PFSK-1 (cell line): ENCODE results near the gene CCT6B.

ENCODE experiments used
- POLR2AphosphoS5 ChIP-seq: IDR thresholded peaks from 2 replicates; pipeline ENCODE4 v1.6.1; 2012; ENCODE audit warnings: low read depth, mild to moderate bottlenecking, control low read depth, low read length, moderate library complexity
- TAF1 ChIP-seq: IDR thresholded peaks from 2 replicates; pipeline ENCODE4 v1.6.1; 2012; ENCODE audit warnings: low read length, control low read depth, borderline replicate concordance; ENCODE audit not compliant: insufficient read depth
- TF ChIP-seq, protein P1 (sequence below), 2 experiments: IDR thresholded peaks; 2 replicates each; pipeline versions ENCODE4 v1.6.1 to v1.8.0; 2011 to 2012; ENCODE audit warnings: low read depth in 2 of 2, low read length in 2 of 2, control low read depth in 1 of 2, inconsistent platforms in 1 of 2, mild to moderate bottlenecking in 1 of 2, moderate library complexity in 1 of 2; ENCODE audit not compliant: insufficient read depth in 1 of 2

DNA sequence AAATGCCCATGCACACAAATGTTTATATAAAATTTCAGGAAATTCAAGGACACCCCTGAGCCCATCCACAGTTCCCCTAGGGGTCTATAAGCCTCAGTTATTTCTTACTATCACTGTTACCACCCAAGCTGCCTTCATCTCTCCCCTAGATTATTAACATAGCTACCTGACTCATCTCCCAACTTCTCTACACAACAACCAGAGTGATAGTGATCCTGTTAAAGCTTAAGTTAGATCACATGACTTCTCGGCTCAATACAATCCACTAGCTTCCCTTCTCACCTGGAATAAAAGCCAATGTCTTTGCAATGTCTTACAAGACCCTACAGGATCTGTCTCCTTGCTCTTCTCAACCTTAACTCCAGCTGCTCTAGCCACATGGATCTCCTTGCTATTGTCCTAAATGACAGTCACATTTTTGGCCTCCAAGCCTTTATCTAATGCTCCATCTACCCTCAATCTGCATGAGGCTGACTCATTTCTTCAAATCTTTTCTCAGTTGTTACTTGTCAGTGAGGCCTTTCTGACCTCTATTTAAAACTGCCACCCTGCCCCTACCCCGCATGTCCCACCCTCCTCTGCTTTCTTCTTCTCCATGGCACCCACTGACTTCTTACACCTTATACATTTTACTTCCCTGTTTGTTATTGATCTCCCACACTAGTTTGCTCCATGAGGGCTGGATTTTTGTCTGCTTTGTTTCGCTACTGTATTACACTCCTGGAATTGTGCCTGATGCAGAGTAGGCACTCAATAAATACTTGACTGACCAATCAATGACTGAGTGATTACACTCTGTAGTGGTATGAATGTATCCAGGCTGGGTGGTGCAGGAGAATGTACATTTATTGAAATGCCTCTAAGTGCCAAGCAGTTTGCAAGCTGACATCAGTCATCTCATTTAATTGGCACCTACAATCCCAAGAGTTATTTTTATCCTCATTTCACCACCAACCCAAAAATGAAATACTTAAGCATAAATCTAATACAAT lies 13.8 kb upstream of the CCT6B start:
- TF ChIP-seq, protein P1, sequence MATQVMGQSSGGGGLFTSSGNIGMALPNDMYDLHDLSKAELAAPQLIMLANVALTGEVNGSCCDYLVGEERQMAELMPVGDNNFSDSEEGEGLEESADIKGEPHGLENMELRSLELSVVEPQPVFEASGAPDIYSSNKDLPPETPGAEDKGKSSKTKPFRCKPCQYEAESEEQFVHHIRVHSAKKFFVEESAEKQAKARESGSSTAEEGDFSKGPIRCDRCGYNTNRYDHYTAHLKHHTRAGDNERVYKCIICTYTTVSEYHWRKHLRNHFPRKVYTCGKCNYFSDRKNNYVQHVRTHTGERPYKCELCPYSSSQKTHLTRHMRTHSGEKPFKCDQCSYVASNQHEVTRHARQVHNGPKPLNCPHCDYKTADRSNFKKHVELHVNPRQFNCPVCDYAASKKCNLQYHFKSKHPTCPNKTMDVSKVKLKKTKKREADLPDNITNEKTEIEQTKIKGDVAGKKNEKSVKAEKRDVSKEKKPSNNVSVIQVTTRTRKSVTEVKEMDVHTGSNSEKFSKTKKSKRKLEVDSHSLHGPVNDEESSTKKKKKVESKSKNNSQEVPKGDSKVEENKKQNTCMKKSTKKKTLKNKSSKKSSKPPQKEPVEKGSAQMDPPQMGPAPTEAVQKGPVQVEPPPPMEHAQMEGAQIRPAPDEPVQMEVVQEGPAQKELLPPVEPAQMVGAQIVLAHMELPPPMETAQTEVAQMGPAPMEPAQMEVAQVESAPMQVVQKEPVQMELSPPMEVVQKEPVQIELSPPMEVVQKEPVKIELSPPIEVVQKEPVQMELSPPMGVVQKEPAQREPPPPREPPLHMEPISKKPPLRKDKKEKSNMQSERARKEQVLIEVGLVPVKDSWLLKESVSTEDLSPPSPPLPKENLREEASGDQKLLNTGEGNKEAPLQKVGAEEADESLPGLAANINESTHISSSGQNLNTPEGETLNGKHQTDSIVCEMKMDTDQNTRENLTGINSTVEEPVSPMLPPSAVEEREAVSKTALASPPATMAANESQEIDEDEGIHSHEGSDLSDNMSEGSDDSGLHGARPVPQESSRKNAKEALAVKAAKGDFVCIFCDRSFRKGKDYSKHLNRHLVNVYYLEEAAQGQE (IDR thresholded peaks at IDR 0.05; ENCODE audit: insufficient read depth in 1 of 2, low read depth in 2 of 2, low read length in 2 of 2) = no peak
- TF ChIP-seq TAF1 = no peak
- TF ChIP-seq POLR2AphosphoS5 = no peak
